ENCODE results near the gene SORCS2. TPM values are rescaled to one million over a fixed set of nuclear protein-coding genes. Genes with fewer than 3 reads are reported as not detected.

SORCS2 gene
- total RNA-seq, 2 donors from 2014 or later: 0.54 to 0.74 TPM

DNA sequence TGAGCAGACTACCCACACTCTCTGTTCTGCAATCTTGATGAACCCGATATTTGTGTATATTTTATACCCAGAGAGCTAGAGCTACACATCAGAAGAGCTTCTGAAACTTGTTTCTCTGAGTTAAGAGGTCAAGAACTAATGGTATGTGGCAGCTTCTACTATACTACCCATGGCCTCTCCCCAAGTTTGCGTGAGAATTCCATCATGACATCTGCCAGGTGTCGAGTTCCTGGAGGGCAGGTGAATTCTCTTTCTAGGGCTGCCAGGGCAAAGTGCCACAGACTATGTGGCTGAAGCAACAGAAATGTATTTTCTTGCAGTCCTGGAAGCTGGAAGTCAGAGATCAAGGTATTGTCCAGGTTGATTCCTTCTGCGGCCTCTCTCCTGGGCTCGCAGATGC is 4.4 kb downstream of the SORCS2 start:
- Histone ChIP-seq H3K4me1 (no peaks in the 10 kb centered on the region), H3K36me3 (no peaks in the 10 kb centered on the region), H3K9ac (ENCODE audit: low read depth in 2 of 2, low read length in 2 of 2) (no peak overlapping the region), H3K9me3 (no peaks in the 10 kb centered on the region), H3K27me3 (peaks cover 13% of the 10 kb centered on the region), H3K4me3 (no peak overlapping the region), H3K27ac (no peak overlapping the region)
- no peak for DNase-seq
- intact Hi-C loops (cut with DNase I): loop anchor here (10.0 kb wide), 1 partner anchor 268 kb away; no protein-coding TSS in a partner anchor
- TF ChIP-seq, protein P1, sequence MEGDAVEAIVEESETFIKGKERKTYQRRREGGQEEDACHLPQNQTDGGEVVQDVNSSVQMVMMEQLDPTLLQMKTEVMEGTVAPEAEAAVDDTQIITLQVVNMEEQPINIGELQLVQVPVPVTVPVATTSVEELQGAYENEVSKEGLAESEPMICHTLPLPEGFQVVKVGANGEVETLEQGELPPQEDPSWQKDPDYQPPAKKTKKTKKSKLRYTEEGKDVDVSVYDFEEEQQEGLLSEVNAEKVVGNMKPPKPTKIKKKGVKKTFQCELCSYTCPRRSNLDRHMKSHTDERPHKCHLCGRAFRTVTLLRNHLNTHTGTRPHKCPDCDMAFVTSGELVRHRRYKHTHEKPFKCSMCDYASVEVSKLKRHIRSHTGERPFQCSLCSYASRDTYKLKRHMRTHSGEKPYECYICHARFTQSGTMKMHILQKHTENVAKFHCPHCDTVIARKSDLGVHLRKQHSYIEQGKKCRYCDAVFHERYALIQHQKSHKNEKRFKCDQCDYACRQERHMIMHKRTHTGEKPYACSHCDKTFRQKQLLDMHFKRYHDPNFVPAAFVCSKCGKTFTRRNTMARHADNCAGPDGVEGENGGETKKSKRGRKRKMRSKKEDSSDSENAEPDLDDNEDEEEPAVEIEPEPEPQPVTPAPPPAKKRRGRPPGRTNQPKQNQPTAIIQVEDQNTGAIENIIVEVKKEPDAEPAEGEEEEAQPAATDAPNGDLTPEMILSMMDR (IDR thresholded peaks at IDR 0.05): no peak

DNA sequence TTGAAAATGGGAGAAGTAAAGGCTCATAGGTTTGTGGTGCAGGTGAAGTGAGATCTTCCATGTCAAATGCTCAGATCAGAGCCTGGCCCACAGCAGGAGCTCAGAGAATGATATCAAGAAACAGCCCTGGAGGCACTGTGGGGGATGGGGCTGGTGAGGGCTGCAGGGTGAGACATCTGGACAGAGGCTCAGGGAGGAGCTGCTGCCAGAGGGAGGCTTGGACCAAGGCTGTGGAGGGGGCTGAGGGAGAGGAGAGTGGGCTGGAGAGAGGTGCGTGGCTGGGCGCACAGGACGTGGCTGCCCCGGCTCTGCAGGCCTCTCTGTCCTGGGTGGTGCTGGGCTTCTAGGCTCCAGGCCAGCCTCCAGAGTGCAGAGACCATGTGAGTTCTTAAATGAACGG is 5.6 kb downstream of the SORCS2 start:
- DNase-seq: no peak
- Histone ChIP-seq H3K27ac (no peak overlapping the region), H3K36me3 (no peaks in the 10 kb centered on the region), H3K4me3 (no peak overlapping the region), H3K27me3 (peaks cover 11% of the 10 kb centered on the region), H3K9me3 (no peaks in the 10 kb centered on the region), H3K4me1 (no peaks in the 10 kb centered on the region), H3K9ac (ENCODE audit: low read depth in 2 of 2, low read length in 2 of 2) (no peak overlapping the region)
- TF ChIP-seq, protein P1 (IDR thresholded peaks at IDR 0.05): no peak
- intact Hi-C loops (cut with DNase I): loop anchor here (10.0 kb wide), 1 partner anchor 267 kb away; no protein-coding TSS in a partner anchor

DNA sequence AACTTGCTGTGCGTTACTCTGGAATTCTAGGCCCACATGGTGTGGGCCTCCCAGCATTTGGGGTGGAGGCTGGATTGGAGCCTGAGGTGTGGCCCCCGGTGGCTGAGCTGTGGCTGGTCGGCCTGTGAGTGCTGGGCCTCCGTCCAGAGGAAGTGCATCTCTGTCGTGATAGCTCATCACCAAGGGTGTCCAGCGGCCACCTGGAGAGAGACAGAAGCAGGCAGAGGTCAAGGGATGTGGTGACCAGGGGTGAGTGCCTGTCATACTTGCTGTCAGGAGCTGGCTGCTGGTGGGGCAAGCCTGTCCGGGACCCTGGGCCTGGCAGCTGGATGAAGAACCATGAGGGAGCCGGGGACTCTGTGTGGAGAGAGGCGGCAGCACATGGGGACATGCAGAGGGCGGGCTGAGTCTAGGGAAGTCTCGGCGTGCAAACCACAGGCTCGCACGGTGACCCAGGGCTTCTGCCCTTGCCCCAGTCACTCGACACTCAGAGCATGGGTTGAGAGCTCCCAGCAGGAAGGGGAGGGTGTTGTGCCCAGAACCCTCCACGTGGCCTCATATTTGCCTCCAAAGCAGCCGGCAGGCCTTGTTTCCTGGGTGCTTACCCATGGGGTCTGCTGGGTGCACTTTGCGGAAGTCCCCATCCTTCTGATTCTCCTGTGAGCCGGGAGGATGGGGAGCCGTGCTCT is 6.2 kb downstream of the SORCS2 start:
- no peak for DNase-seq
- peaks cover 5% of the 10 kb centered on the region for H3K27me3 ChIP-seq
- H3K27ac ChIP-seq: no peak overlapping the region
- H3K4me1 ChIP-seq: no peaks in the 10 kb centered on the region
- no peaks in the 10 kb centered on the region for H3K36me3 ChIP-seq
- TF ChIP-seq, protein P1 (IDR thresholded peaks at IDR 0.05): no peak
- intact Hi-C loops (cut with DNase I): loop anchor here (10.0 kb wide), 1 partner anchor 266 kb away; no protein-coding TSS in a partner anchor
- no peak overlapping the region for H3K4me3 ChIP-seq
- no peak overlapping the region for H3K9ac ChIP-seq (ENCODE audit: low read depth in 2 of 2, low read length in 2 of 2)
- H3K9me3 ChIP-seq: no peaks in the 10 kb centered on the region

DNA sequence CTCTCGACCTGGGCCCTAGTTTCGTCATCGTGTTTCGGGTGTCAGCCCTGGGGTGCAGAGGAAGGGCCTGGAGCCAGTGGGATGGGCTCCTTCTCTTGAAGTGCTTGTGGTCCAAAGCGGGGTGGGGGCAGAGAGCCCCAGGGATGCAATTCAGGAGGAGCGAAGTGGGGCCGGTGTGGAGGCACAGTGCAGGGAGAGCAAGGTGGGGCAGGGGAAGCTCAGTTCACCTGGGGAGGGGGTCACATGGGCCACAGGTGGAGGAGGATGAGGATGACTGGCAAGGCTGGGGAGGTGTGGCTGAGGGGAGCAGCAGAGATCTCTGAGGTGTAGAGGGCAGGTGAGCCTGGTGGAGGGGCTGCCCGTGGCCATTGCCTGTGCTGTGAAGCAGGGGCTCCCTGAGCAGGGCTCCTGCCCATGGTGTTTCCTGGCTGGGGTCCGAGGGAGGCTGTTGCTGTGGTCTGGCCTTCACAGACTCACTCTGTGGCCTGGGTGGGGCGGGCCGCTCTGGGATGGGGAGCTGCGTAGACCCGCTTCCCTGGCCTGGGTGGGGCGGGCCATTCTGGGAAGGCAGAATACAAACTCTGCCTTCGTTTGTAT is 6.9 kb downstream of the SORCS2 start:
- intact Hi-C loops (cut with DNase I): loop anchor here (10.0 kb wide), 1 partner anchor 266 kb away; no protein-coding TSS in a partner anchor
- no peak for DNase-seq
- no peaks in the 10 kb centered on the region for H3K27me3 ChIP-seq

DNA sequence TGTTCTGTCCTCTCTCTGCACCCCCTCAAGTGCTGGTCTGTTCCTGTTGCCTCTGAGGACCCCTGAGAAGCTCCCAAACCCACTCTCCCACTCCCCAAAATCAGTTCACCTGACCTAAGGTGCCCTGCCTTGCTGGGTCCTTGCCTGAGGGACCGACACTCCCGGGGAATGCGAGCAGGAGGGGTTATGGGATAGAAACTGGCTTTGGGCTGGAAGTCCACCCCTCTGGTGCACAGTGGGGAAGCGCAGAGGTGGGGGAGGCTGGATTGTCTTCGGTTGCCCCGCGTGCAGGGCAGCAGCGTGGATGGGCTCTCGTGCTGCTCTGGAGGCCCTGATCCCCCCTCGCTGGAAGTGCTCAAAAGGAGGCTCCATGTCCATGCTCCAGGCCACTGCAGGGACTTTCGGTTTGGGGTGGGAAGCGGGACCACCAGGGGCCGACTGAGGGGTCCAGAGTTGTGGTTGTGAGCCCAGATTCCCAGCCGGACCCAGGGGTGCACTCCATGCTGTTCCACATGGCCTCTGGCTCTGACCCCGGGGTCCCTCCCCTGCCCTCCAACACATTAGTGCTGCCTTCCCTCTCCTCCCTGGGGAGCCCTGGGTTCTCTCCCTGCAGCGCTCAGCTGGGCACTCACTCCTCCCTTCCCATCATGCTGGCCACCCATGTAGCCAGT is 7.6 kb downstream of the SORCS2 start:
- no peak overlapping the region for H3K4me3 ChIP-seq
- H3K27me3 ChIP-seq: no peaks in the 10 kb centered on the region
- TF ChIP-seq, protein P1 (IDR thresholded peaks at IDR 0.05): no peak
- H3K27ac ChIP-seq: no peak overlapping the region
- H3K36me3 ChIP-seq: no peaks in the 10 kb centered on the region
- DNase-seq: no peak
- intact Hi-C loops (cut with DNase I): loop anchor here (10.0 kb wide), 1 partner anchor 265 kb away; no protein-coding TSS in a partner anchor
- H3K4me1 ChIP-seq: no peaks in the 10 kb centered on the region
- H3K9me3 ChIP-seq: no peaks in the 10 kb centered on the region
- H3K9ac ChIP-seq (ENCODE audit: low read depth in 2 of 2, low read length in 2 of 2): no peak overlapping the region

More for the DNA sequence above, 6.9 kb downstream of the SORCS2 start:
- Histone ChIP-seq H3K36me3 (no peaks in the 10 kb centered on the region), H3K9me3 (no peaks in the 10 kb centered on the region), H3K27ac (no peak overlapping the region), H3K4me1 (no peaks in the 10 kb centered on the region), H3K9ac (ENCODE audit: low read depth in 2 of 2, low read length in 2 of 2) (no peak overlapping the region), H3K4me3 (no peak overlapping the region)
- TF ChIP-seq, protein P1 (IDR thresholded peaks at IDR 0.05): no peak
